ENCODE results near the gene RAB11FIP4. TPM values are rescaled to one million over a fixed set of nuclear protein-coding genes. Genes with fewer than 3 reads are reported as not detected.

The RAB11FIP4 gene
- total and polyA plus RNA-seq, 2 of the 8 experiments (the other 6 are each of a cell fraction or from before 2014, with no cell fraction given) = 21.7 to 53.2 TPM

- Histone ChIP-seq H3K4me2 (ENCODE audit: insufficient read depth in 1 of 2, low read depth in 2 of 2, low read length in 2 of 2) (no peak overlapping the region), H2BK5ac (ENCODE audit: low read depth, low read length) (peak overlapping the region; percentile 44; the same call in 1 of the 2 replicates), H4K20me1 (replicated peaks in 1 of 2; ENCODE audit: control insufficient read depth in 1 of 2, insufficient read depth in 2 of 2, low read length in 2 of 2) (peaks cover 0 to 2% of the 10 kb centered on the region in 2 experiments), H2AFZ (ENCODE audit: low read length) (no peak overlapping the region), H3K79me2 (ENCODE audit: control insufficient read depth in 1 of 2, insufficient read depth in 2 of 2, low read length in 2 of 2) (no peaks in the 10 kb centered on the region), H4K8ac (ENCODE audit: extremely low read depth, insufficient read depth, low read length) (no peak overlapping the region; the same call in 1 of the 2 replicates), H3K27me3 (replicated peaks in 1 of 4; ENCODE audit: control insufficient read depth in 3 of 4, extremely low read depth in 1 of 4, insufficient read depth in 3 of 4, low read length in 3 of 4) (no peaks in the 10 kb centered on the region), H4K91ac (replicated peaks; ENCODE audit: insufficient read length, low read length) (no peak overlapping the region), H2AK5ac (ENCODE audit: low read depth, low read length) (no peak overlapping the region), H2BK15ac (ENCODE audit: low read length) (no peak overlapping the region), H2BK120ac (replicated peaks; ENCODE audit: low read depth, low read length) (no peak overlapping the region), H3K4me3 (ENCODE audit: extremely low read depth in 1 of 4, insufficient read depth in 2 of 4, low read depth in 3 of 4, low read length in 4 of 4) (no peak overlapping the region), H3K4ac (replicated peaks; ENCODE audit: insufficient read length, low read depth, low read length) (no peak overlapping the region), H3K36me3 (ENCODE audit: control insufficient read depth in 2 of 4, insufficient read depth in 4 of 4, low read length in 3 of 4) (no peaks in the 10 kb centered on the region), H2BK20ac (ENCODE audit: low read length) (0 out of 2 replicates have a peak overlapping the region, but pooled peaks have one; percentile 15), H3K4me1 (replicated peaks in 1 of 4; ENCODE audit: control insufficient read depth in 3 of 4, insufficient read depth in 4 of 4, low read length in 3 of 4) (peaks cover 0 to 30% (median 11%) of the 10 kb centered on the region in 4 experiments; a peak in 6 of 7 replicates), H3K9ac (replicated peaks in 1 of 4; ENCODE audit: extremely low read depth in 1 of 4, low read depth in 3 of 4, low read length in 3 of 4) (no peak overlapping the region), H3K23ac (ENCODE audit: insufficient read length) (no peak overlapping the region), H3K27ac (ENCODE audit: low read depth, low read length) (no peak overlapping the region), H2BK12ac (ENCODE audit: low read depth, low read length) (0 out of 2 replicates have a peak overlapping the region, but pooled peaks have one; percentile 63), H3K9me3 (ENCODE audit: insufficient read depth in 2 of 2, low read depth in 1 of 2, low read length in 1 of 2) (no peaks in the 10 kb centered on the region), H3K56ac (replicated peaks; ENCODE audit: insufficient read length, low read depth, low read length) (no peak overlapping the region), H3K23me2 (ENCODE audit: low read depth, low read length) (no peaks in the 10 kb centered on the region), H4K5ac (ENCODE audit: insufficient read length, low read depth, low read length) (no peak overlapping the region), H3K14ac (ENCODE audit: insufficient read length) (no peak overlapping the region), H3K79me1 (ENCODE audit: low read depth, low read length) (no peaks in the 10 kb centered on the region), H3K18ac (ENCODE audit: extremely low read depth, low read length) (no peak overlapping the region; the same call in 1 of the 2 replicates)
- FAIRE-seq = no peak
- 75% methylated on average over 9 of the region's 10 CpGs; no CpG with 5 or more reads in 1 of the 2 experiments for WGBS, 2 experiments (ENCODE audit: extremely low coverage in 1 of 2, insufficient coverage in 1 of 2, insufficient read length in 1 of 2, insufficient replicate concordance in 2 of 2, low coverage in 1 of 2, low lambda C conversion rate in 2 of 2, missing lambda C conversion rate in 1 of 2)
- DNase-seq (ENCODE audit: low read depth in 1 of 2, low spot score in 2 of 2) = no peak
- POLR2A ChIA-PET (ENCODE audit: partially characterized antibody) = interaction anchor here (1.1 to 1.3 kb wide), 2 partner anchors 8 to 17 kb away, joined by 3 to 4 read pairs; no protein-coding TSS in a partner anchor
- CTCF ChIA-PET (ENCODE audit: partially characterized antibody) = interaction anchor here (0.6 to 2.5 kb wide), 4 partner anchors 12 to 1145 kb away, joined by 3 to 8 read pairs (median 4); no protein-coding TSS in a partner anchor
- no peak for TF ChIP-seq PHF8 (conservative IDR thresholded peaks at IDR 0.05; ENCODE audit: low read depth, low read length)
- no peak for TF ChIP-seq SP1 (IDR thresholded peaks at IDR 0.05; ENCODE audit: low read depth, low read length)
- TF ChIP-seq, protein P1, sequence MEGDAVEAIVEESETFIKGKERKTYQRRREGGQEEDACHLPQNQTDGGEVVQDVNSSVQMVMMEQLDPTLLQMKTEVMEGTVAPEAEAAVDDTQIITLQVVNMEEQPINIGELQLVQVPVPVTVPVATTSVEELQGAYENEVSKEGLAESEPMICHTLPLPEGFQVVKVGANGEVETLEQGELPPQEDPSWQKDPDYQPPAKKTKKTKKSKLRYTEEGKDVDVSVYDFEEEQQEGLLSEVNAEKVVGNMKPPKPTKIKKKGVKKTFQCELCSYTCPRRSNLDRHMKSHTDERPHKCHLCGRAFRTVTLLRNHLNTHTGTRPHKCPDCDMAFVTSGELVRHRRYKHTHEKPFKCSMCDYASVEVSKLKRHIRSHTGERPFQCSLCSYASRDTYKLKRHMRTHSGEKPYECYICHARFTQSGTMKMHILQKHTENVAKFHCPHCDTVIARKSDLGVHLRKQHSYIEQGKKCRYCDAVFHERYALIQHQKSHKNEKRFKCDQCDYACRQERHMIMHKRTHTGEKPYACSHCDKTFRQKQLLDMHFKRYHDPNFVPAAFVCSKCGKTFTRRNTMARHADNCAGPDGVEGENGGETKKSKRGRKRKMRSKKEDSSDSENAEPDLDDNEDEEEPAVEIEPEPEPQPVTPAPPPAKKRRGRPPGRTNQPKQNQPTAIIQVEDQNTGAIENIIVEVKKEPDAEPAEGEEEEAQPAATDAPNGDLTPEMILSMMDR (IDR thresholded peaks at IDR 0.05; ENCODE audit: control extremely low read depth in 1 of 3, insufficient read depth in 1 of 3, low read depth in 1 of 3, low read length in 3 of 3) = no peak
- no peak for TF ChIP-seq EP300 (IDR thresholded peaks at IDR 0.05; ENCODE audit: borderline replicate concordance in 1 of 2, low read depth in 2 of 2, low read length in 2 of 2)
- TF ChIP-seq POLR2A (IDR thresholded peaks at IDR 0.05; ENCODE audit: control extremely low read depth in 1 of 2, low read depth in 2 of 2, low read length in 2 of 2) = no peak
- no peak for TF ChIP-seq NRF1 (IDR thresholded peaks at IDR 0.05; ENCODE audit: low read depth, low read length)
- TF ChIP-seq GABPA (IDR thresholded peaks at IDR 0.05; ENCODE audit: borderline replicate concordance, insufficient read depth, low read length) = no peak
- TF ChIP-seq POLR2AphosphoS5 (IDR thresholded peaks at IDR 0.05; ENCODE audit: low read depth, low read length) = no peak
- no peak for TF ChIP-seq HDAC6 (IDR thresholded peaks at IDR 0.05; ENCODE audit: low read depth, low read length)
These were observed 25.7 kb downstream of the RAB11FIP4 start for GRCh38 chr17:31417051-31417792.
